Measurements from ENCODE around the gene ALG9.

The ALG9 gene

GRCh38 chr11:111819161-111819828 is 52.1 kb downstream of the ALG9 start:
- Histone ChIP-seq H3K36me3 (ENCODE audit: control insufficient read depth in 2 of 2, insufficient read depth in 1 of 2, low read length in 2 of 2) (peaks cover 0 to 4% of the 10 kb centered on the region in 2 experiments; a peak in 1 of 3 replicates), H3K9me3 (ENCODE audit: control insufficient read depth, insufficient read depth, low read depth, low read length) (no peaks in the 10 kb centered on the region), H3K4me1 (ENCODE audit: control insufficient read depth, insufficient read depth, low read length) (no peaks in the 10 kb centered on the region), H3K27ac (ENCODE audit: extremely low read depth, low read depth, low read length) (no peak overlapping the region), H3K4me3 (ENCODE audit: low read depth, low read length) (no peak overlapping the region)
- TF ChIP-seq ZNF677 (tag by site-specific recombination; IDR thresholded peaks at IDR 0.05): no peak
- no peak for TF ChIP-seq ZBTB44 (tag by site-specific recombination; IDR thresholded peaks at IDR 0.05)
- TF ChIP-seq ZNF202 (tag by site-specific recombination; IDR thresholded peaks at IDR 0.05; ENCODE audit: borderline replicate concordance): no peak
- TF ChIP-seq YY1 (tag by site-specific recombination; IDR thresholded peaks at IDR 0.05): no peak
- TF ChIP-seq INSM2 (tag by site-specific recombination; IDR thresholded peaks at IDR 0.05): no peak
- TF ChIP-seq ZFP69B (tag by site-specific recombination; IDR thresholded peaks at IDR 0.05): no peak
- no peak for TF ChIP-seq HOXC10 (CRISPR knock-in tag; IDR thresholded peaks at IDR 0.05)
- no peak for TF ChIP-seq GLIS1 (tag by site-specific recombination; IDR thresholded peaks at IDR 0.05)
- no peak for TF ChIP-seq RBAK (tag by site-specific recombination; IDR thresholded peaks at IDR 0.05)
- no peak for TF ChIP-seq ZNF610 (tag by site-specific recombination; IDR thresholded peaks at IDR 0.05; ENCODE audit: borderline replicate concordance)
- no peak for TF ChIP-seq WT1 (tag by site-specific recombination; IDR thresholded peaks at IDR 0.05)
- no peak for TF ChIP-seq ZFP3 (tag by site-specific recombination; IDR thresholded peaks at IDR 0.05; ENCODE audit: low read depth)
- TF ChIP-seq ZNF560 (tag by site-specific recombination; IDR thresholded peaks at IDR 0.05; ENCODE audit: borderline replicate concordance): no peak
- POLR2A ChIA-PET: no interaction called here
- CTCF ChIA-PET: interaction anchor here (0.7 kb wide), 1 partner anchor 48 kb away, joined by 6 read pairs; no protein-coding TSS in a partner anchor

GRCh38 chr11:111815489-111815888 is 55.9 kb downstream of the ALG9 start:
- no peaks in the 10 kb centered on the region for H3K9me3 ChIP-seq (ENCODE audit: control insufficient read depth, insufficient read depth, low read depth, low read length)
- H3K27ac ChIP-seq (ENCODE audit: extremely low read depth, low read depth, low read length): no peak overlapping the region
- H3K4me3 ChIP-seq (ENCODE audit: low read depth, low read length): no peak overlapping the region
- H3K36me3 ChIP-seq (ENCODE audit: control insufficient read depth in 2 of 2, insufficient read depth in 1 of 2, low read length in 2 of 2): peaks cover 5 to 6% of the 10 kb centered on the region in 2 experiments; a peak in 2 of 3 replicates
- ChIA-PET POLR2A (no interaction called here), CTCF (no interaction called here)
- no peaks in the 10 kb centered on the region for H3K4me1 ChIP-seq (ENCODE audit: control insufficient read depth, insufficient read depth, low read length)
- TF ChIP-seq ZNF248 (tag by site-specific recombination; IDR thresholded peaks at IDR 0.05) (no peak), ZBTB21 (tag by site-specific recombination; IDR thresholded peaks at IDR 0.05) (no peak), ZNF664 (tag by site-specific recombination; IDR thresholded peaks at IDR 0.05) (no peak), OVOL3 (tag by site-specific recombination; IDR thresholded peaks at IDR 0.05) (no peak), ZBTB11 (tag by site-specific recombination; conservative IDR thresholded peaks at IDR 0.05; ENCODE audit: low read depth) (no peak), ZBTB10 (tag by site-specific recombination; IDR thresholded peaks at IDR 0.05) (no peak), ZBTB8A (tag by site-specific recombination; IDR thresholded peaks at IDR 0.05) (no peak), GLIS2 (tag by site-specific recombination; IDR thresholded peaks at IDR 0.05) (no peak), ZNF416 (tag by site-specific recombination; IDR thresholded peaks at IDR 0.05) (no peak), ZNF777 (tag by site-specific recombination; IDR thresholded peaks at IDR 0.05; ENCODE audit: borderline replicate concordance) (no peak), HOXA7 (CRISPR knock-in tag; IDR thresholded peaks at IDR 0.05; ENCODE audit: borderline replicate concordance) (no peak), ZNF585B (tag by site-specific recombination; IDR thresholded peaks at IDR 0.05) (no peak), ZNF18 (tag by site-specific recombination; IDR thresholded peaks at IDR 0.05) (no peak)

Data from HEK293 (cell line).